ENCODE results near the gene GNAO1.

The GNAO1 gene

DNA sequence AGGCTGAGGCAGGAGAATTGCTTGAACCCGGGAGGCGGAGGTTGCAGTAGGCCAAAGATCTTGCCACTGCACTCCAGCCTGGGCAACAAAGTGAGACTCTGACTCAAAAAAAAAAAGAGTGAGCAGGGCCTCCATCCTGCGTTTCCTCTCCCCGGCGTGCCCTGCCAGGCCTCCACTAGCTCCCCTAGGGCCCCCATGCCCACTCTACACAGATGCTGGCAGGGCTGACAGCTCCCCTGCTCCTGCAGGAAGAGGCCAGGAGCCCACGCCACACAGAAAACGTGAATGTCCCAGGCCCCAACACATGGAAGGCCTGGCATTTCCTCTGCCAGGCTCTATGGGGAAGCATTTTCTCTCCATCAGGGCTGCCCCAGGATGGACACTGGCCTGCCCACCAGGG, 124.7 kb downstream of the GNAO1 start:
- no peak for DNase-seq

- DNase-seq, result no peak
These were observed 125.3 kb downstream of the GNAO1 start for GRCh38 chr16:56316545-56316944.

DNA sequence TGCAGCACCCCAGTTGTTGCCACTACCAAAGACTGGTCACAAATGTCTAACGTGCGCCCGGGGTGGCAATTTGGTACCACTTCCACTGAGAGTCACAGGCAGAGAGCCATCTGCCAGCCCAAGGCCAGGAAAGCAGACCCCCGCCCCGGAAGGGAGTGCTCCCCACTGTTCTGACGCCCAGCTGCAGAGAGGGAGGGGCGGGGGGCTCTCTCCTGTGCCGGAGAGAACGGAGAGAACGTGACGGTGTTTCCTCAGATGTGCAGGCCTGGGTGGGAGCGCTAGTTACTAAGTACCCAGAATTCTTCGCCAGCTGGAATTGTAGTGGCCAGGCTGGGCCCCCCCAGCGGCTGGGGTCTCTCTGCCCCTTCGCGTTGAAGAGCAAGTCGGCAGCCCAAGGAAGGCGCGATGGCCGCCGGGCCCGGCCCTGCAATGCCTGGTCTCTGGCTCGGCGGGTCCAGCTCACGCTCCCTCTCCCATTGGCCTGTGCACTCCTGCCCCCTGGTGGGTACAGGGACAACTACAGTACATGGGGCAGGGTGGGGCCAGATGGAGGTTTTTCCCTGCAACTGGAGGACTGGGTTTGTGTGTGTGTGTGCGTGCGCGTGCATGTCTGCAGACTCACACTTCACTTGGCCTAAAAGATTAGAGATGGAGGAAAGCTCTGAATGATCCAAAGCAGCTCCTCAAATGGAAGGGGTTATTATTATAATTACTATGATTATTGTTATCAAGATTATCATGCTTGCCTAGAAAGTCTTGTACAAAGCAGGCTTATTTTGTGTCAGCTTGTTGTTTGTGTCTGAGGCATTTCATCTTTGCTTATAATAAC, 126.9 kb downstream of the GNAO1 start:
- peak; percentile 70 for DNase-seq

- no peak for DNase-seq
These were observed 127.5 kb downstream of the GNAO1 start for GRCh38 chr16:56318827-56319140.

DNA sequence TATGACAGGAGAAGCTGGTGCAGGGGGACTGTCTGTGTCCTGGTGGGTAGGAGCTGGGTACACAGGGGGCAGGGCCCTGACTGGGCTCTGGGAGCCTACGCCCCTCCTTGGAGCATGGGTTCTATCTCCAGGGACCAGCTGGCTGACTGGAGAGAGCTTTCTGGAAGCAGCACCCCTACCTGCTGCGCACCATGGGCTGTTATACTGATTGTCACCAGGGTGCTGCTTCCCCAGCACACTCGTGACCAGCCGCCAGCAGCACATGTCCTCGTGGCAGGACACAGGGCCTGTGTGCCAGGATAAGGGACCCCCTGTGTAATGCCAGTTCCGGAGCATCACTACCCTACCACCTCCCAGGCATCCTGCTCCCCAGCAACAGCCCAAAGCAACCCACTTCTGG, 128.1 kb downstream of the GNAO1 start:
- no peak for DNase-seq

DNA sequence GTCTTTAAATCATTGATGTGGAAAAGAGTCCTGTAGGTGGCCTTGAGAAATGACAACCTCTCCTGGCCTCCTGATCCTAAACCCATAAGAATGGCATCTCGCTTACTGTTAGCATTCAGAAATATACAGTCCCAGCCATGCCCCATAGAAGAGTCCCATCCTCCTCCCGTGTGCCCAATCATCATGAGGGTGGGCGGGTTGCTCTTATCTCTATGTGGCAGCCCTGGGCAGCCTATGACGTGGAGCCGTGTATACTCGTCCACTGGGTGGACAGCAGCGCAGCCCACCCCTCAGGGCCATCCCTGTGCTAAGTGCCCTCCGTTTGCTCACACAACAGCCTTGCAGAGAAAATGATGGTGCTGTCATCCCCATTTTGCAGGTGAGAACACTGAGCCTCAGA, 128.8 kb downstream of the GNAO1 start:
- no peak for DNase-seq

DNA sequence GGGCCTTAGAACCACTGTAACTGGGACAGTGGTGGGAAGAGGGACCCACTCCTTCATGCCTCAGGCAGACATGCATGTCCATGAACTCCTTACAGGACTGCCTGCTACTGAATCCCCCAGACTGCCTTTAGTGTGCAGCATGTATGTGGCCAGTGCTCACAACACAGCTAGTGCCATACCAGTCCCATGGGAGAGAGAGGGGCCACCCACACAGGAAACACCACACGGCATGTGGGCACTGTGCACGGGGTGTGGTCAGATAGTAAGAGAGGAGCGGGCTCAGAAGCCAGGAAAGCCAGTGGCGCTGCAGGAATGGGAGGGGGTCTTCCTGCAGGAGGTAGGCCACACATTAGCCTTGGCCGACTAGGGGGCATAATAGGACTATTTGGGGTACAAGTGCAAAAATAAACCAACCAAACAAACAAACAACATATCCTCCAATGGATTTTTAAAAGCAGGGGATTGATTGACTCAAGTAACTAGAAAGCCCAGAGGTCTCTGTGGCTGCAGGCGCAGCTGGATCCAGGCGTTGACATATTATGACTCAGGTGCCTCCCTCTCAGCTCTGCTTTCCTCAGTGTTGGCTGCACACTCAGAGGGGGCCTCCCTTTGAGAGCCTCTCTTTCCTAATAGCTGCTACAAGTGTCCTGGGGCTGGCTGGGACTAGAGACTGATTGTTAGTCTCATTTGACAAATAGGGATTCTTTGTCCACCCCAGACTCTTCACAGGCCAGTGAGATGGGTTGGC, 129.7 kb downstream of the GNAO1 start:
- DNase-seq, result no peak

DNA sequence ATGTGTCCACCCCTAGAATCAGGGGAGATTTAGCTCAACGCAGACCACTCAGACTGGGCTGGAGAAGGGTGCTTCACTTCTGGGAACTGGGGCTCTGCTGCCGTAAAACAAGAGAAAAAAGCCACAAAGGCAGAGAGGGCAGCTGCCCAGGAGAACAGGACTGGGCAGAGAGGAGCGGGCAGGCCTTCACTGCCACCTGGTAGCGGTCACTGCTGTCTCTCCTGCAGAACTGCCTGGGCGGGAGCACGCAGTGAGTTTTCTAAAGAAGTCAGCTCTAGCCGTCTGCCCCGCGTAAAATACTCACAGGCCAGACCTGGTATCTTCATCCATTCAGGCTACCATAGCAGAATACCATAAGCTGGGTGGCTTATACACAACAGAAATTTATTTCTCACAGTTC, 130.3 kb downstream of the GNAO1 start:
- DNase-seq, result no peak

DNA sequence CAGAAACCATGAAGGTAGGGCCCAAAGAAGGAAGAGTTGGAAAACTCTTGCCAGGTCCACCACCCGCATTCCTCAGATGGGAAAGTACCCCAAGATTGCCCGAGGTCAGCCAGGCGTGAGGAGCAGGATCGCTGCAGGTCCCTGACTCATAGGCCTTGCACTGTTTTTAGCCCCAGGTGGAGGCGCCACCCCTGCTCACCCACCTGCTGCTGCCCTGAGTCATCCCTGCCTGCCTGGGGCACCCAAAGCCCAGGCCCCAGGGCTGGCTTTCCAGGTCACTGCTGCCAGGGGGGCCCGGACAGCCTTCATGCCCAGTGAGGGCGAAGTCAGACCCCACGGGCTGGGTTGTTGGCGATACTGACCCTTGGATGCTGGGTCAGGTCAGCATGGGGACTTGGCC, 133.1 kb downstream of the GNAO1 start:
- no peak for DNase-seq

- DNase-seq, result no peak
These were observed 134.7 kb downstream of the GNAO1 start for GRCh38 chr16:56325956-56326355.

GRCh38 chr16:56327071-56327928, 136.0 kb downstream of the GNAO1 start:
- no peak for DNase-seq

DNA sequence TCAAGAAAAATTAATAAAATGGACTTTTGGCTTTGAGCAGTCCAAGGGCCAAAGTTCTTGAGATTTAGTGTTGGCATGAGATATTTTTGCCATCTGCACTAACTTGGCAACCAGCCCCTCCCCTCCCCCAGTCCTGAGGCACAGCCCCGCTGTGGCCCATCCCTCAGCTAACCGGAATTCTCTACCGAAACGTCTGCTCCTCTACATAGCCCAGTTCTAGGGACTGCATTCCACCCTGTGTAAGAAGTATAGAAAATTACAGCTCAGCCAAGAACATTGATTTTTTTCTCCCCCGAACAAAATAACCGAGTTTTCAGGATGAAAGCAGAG, 136.6 kb downstream of the GNAO1 start:
- DNase-seq, result no peak

- no peak for DNase-seq
These were observed 137.2 kb downstream of the GNAO1 start for GRCh38 chr16:56328276-56329022.

- no peak for DNase-seq
These were observed 138.6 kb downstream of the GNAO1 start for GRCh38 chr16:56329887-56330286.

DNA sequence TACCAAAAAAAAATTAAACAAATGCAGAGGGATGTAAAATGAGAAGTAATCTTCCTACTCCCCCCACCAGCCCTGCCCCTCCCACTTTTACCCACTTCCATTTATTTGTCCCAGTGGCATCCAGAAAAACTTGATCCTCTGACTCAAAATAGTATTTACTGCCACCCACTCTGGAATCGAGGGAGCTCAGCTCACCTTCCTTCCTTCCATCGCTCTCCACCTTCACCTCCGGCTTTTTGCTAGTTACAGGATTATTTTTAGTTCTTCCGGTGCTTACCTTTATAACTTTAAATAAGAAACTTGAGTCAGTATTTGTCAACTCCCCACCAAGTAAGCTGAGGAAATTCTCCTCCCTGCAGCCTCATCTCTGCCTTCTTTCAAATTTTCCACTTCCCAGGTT, 139.2 kb downstream of the GNAO1 start:
- no peak for DNase-seq

GRCh38 chr16:56331399-56331798, 140.1 kb downstream of the GNAO1 start:
- DNase-seq, result no peak

GRCh38 chr16:56331915-56332314, 140.6 kb downstream of the GNAO1 start:
- no peak for DNase-seq

- peak; percentile 64 for DNase-seq
These were observed 141.3 kb downstream of the GNAO1 start for GRCh38 chr16:56332464-56333079.

- DNase-seq, result no peak
These were observed 143.5 kb downstream of the GNAO1 start for GRCh38 chr16:56334761-56335160.

- no peak for DNase-seq
These were observed 144.9 kb downstream of the GNAO1 start for GRCh38 chr16:56336071-56336688.

- no peak for DNase-seq
These were observed 145.4 kb downstream of the GNAO1 start for GRCh38 chr16:56336711-56337110.
